ENCODE data around the gene CROCC.

The CROCC gene

GRCh38 chr1:16986962-16987361 lies 65.2 kb downstream of the CROCC start:
- DNase-seq (ENCODE audit: insufficient read length) = no peak
- TF ChIP-seq TAF1 (IDR thresholded peaks at IDR 0.05; ENCODE audit: borderline replicate concordance, low read depth, low read length) = no peak
- no peak for TF ChIP-seq POLR2A (IDR thresholded peaks at IDR 0.05; ENCODE audit: low read depth, low read length)
- TF ChIP-seq POLR2AphosphoS5 (IDR thresholded peaks at IDR 0.05; ENCODE audit: low read depth, low read length) = no peak
- FAIRE-seq = no peak

DNA sequence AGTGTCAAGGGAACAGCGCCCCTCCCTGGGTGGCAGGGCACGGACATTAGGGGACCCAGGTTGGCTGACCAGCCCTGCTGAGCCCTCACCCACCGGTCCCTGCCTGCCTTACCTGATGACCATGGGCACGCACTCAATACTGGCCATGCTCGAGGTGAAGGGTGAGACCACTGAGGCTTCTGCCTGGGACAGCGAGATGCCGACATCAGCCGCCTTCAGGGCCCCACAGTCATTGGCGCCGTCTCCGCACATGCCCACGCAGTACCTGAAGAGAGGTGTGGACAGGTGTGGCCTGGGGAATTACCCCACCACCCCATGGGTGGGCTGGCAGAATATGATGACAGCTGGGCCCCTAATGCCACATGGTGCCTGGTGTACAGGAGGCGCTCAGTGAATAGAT lies 66.5 kb downstream of the CROCC start:
- FAIRE-seq = no peak

DNA sequence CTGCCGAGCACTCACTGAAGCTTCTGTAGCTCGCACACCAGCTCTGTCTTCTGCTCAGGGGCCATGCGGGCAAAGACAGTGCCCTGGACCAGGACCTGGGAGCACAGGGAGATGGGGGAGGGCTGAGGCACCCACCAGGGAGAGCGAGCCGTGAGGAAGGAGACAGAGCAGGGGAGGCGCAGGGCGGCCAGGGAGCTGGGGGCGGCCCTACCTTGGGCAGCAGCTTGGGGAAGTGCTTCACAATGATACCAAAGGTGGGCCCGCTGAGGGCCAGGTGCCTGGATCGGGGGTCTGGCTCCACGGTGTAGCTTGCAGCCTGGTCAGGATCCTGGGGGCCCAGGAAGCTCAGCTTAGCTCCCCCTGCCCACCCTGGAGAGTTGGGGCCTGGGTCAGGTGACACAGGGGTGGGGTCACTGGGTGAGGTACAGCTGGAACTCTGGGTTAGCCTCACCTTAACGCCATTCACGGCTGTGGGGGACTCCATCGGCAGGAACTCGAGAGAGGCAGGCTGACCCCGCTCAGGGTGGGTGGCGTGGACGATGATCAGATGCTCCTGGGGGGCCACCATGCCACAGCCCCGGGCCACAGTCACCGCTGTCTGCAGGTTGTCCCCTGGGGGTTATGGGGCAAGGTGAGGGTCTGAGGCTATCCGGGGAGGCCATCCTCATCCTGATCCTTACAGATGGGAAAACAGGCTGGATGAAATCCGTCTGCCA lies 68.1 kb downstream of the CROCC start:
- FAIRE-seq = no peak
- DNase-seq (ENCODE audit: insufficient read length) = no peak
- TF ChIP-seq POLR2A (IDR thresholded peaks at IDR 0.05; ENCODE audit: low read depth, low read length) = no peak
- TF ChIP-seq POLR2AphosphoS5 (IDR thresholded peaks at IDR 0.05; ENCODE audit: low read depth, low read length) = no peak
- no peak for TF ChIP-seq TAF1 (IDR thresholded peaks at IDR 0.05; ENCODE audit: borderline replicate concordance, low read depth, low read length)

More for the DNA sequence above, 66.5 kb downstream of the CROCC start:
- TF ChIP-seq TAF1 (IDR thresholded peaks at IDR 0.05; ENCODE audit: borderline replicate concordance, low read depth, low read length) = no peak
- no peak for DNase-seq (ENCODE audit: insufficient read length)

DNA sequence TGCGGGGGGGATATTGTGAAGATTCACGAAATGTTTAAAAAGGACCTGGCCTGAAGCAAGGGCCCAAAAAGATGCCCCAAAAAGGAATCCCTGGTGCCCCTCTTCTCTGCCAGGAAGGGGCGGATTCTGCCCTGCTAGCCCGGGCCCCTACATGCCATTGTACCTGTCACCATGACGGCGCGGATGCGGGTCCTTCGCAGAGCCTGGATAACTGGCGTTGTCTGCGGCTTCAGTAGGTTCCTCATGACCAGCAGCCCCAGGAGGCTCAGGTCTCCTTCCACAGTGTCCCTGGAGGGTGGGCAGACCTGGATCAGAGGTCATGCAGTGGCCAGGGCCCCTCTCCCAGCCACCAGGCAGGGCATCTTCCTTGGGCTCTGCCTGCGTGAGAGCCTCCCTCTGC lies 69.8 kb downstream of the CROCC start:
- no peak for FAIRE-seq
- TF ChIP-seq POLR2AphosphoS5 (IDR thresholded peaks at IDR 0.05; ENCODE audit: low read depth, low read length) (no peak), POLR2A (IDR thresholded peaks at IDR 0.05; ENCODE audit: low read depth, low read length) (no peak), TAF1 (IDR thresholded peaks at IDR 0.05; ENCODE audit: borderline replicate concordance, low read depth, low read length) (no peak)

DNA sequence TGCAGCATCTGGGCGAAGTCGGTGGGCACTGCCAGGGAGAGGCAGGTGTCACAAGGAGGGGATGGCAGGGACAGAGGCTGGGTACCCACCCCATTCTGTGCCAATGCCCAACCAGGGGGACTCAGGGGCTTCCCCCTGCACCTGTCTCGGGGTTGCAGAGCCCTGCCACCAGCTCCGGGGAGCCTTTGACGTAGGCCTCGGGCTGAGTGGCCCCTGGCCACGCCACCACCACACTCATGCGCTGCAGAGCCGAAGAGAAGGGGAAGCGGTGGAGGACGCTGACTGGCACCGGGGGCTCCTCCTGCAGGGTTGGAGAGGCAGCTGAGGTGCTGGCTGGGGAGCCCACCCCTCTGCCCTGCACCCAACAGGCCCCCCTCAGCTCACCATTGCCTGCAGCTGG lies 70.4 kb downstream of the CROCC start:
- TF ChIP-seq POLR2A (IDR thresholded peaks at IDR 0.05; ENCODE audit: low read depth, low read length) = no peak
- no peak for TF ChIP-seq TAF1 (IDR thresholded peaks at IDR 0.05; ENCODE audit: borderline replicate concordance, low read depth, low read length)
- TF ChIP-seq POLR2AphosphoS5 (IDR thresholded peaks at IDR 0.05; ENCODE audit: low read depth, low read length) = no peak
- FAIRE-seq = no peak
- DNase-seq (ENCODE audit: insufficient read length) = no peak

More for the DNA sequence above, 69.8 kb downstream of the CROCC start:
- DNase-seq (ENCODE audit: insufficient read length) = no peak

DNA sequence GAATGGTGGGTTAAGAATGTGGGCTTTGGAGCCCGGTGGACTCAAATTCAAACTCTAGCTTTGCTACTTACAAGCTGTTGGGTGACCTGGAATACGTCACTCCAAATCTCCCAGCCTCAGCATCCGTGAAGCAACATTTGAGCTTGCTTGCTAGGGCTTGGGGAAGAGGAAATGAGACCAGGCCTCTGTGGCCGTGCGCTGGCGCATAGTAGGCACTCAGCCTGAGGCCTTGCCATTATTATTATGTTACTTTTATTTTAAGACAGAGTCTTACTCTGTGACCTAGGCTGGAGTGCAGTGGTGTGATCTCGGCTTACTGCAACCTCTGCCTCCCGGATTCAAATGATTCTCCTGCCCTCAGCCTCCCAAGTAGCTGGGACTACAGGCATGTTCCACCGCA lies 70.9 kb downstream of the CROCC start:
- no peak for TF ChIP-seq TAF1 (IDR thresholded peaks at IDR 0.05; ENCODE audit: borderline replicate concordance, low read depth, low read length)
- no peak for TF ChIP-seq POLR2A (IDR thresholded peaks at IDR 0.05; ENCODE audit: low read depth, low read length)
- no peak for TF ChIP-seq POLR2AphosphoS5 (IDR thresholded peaks at IDR 0.05; ENCODE audit: low read depth, low read length)
- DNase-seq (ENCODE audit: insufficient read length) = no peak
- no peak for FAIRE-seq

DNA sequence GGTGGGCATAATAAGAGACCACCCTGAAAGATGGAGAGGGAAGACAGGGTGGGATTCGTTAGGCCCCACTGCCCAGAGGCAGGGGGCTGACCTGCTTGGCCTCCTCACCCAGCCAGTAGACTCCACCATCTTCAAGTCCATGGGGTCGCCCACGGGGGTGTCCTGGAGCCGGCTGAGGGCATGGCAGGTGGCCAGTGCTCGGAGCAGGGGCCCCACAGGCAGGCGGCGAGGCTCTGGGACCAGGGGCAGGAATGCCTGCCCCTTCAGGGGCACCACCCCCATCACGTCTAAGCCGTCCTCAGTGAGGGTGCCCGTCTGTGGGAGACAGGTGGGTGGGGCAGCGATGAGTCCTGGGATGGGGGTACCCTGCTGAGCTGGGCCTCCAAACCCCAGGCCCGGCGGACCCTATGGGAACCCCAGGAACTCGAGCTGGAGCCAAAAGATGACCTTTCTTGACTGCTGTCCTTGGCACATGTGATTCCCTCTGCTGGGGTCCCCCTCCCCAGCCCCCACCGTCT lies 71.8 kb downstream of the CROCC start:
- no peak for DNase-seq (ENCODE audit: insufficient read length)
- no peak for TF ChIP-seq TAF1 (IDR thresholded peaks at IDR 0.05; ENCODE audit: borderline replicate concordance, low read depth, low read length)
- no peak for TF ChIP-seq POLR2AphosphoS5 (IDR thresholded peaks at IDR 0.05; ENCODE audit: low read depth, low read length)
- no peak for TF ChIP-seq POLR2A (IDR thresholded peaks at IDR 0.05; ENCODE audit: low read depth, low read length)
- no peak for FAIRE-seq

GRCh38 chr1:16996845-16997244 lies 75.1 kb downstream of the CROCC start:
- TF ChIP-seq POLR2A (IDR thresholded peaks at IDR 0.05; ENCODE audit: low read depth, low read length) = no peak
- TF ChIP-seq POLR2AphosphoS5 (IDR thresholded peaks at IDR 0.05; ENCODE audit: low read depth, low read length) = no peak
- TF ChIP-seq TAF1 (IDR thresholded peaks at IDR 0.05; ENCODE audit: borderline replicate concordance, low read depth, low read length) = no peak
- FAIRE-seq (no peak), DNase-seq (ENCODE audit: insufficient read length) (no peak)

DNA sequence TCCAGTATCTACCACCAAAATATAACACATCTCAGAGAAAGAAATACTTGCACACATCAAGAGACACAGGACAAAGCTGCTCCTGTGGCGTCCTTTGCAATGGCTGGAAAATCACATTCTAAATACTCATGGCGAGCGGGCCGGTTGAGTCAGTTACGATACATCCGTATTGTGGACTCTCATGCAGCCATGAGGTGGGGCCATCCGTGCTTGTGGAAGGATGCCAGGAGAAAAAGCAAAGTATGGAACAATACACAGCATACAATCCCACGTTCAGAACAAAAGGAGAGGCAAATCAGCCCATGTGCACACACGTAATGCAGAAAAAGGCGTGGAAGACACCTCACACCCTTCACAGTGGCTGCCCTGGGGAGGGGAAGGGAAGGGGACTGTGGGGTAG lies 76.9 kb downstream of the CROCC start:
- FAIRE-seq = no peak
- TF ChIP-seq POLR2AphosphoS5 (IDR thresholded peaks at IDR 0.05; ENCODE audit: low read depth, low read length) (no peak), POLR2A (IDR thresholded peaks at IDR 0.05; ENCODE audit: low read depth, low read length) (no peak), TAF1 (IDR thresholded peaks at IDR 0.05; ENCODE audit: borderline replicate concordance, low read depth, low read length) (no peak)
- no peak for DNase-seq (ENCODE audit: insufficient read length)

GRCh38 chr1:16999863-17000262 lies 78.1 kb downstream of the CROCC start:
- DNase-seq (ENCODE audit: insufficient read length) (no peak), FAIRE-seq (no peak)
- TF ChIP-seq POLR2A (IDR thresholded peaks at IDR 0.05; ENCODE audit: low read depth, low read length) (no peak), TAF1 (IDR thresholded peaks at IDR 0.05; ENCODE audit: borderline replicate concordance, low read depth, low read length) (no peak), POLR2AphosphoS5 (IDR thresholded peaks at IDR 0.05; ENCODE audit: low read depth, low read length) (no peak)

DNA sequence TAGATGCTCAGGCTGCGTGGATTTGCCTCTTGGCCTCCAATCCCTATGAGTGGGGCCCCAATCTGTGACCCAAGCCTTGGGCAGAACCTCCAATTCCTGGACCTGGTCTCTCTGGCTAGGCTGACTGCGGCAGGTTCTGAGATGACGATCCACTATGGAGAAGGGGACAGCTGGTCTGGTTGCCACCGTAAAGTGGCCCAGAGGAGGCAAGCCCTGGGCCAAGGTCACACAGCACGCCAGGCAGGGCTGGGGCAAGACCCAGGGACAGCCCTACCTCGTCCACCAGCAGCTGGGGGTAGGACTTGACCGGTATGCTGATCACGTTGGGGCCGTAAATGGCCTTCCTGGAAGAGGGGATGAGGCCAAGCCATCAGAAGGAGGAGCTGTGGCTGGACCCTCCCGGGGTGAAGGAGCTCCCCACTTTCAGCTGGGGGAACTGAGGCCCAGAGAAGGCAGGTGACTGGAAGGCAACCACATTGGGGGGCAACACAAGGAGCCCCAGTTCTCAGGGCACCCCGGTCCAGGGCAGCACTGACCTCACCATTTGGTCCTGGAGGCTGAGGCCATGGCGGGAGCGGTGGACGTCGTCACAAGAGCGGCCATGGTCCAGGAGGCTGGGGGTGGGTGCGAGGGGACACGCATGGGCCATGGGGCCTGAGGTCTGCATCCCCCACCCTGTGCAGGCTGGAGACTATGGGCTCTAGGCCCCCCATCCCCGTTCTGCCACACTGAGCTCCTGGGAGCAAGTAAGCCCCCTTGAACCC lies 80.2 kb downstream of the CROCC start:
- no peak for TF ChIP-seq TAF1 (IDR thresholded peaks at IDR 0.05; ENCODE audit: borderline replicate concordance, low read depth, low read length)
- no peak for TF ChIP-seq POLR2A (IDR thresholded peaks at IDR 0.05; ENCODE audit: low read depth, low read length)
- TF ChIP-seq POLR2AphosphoS5 (IDR thresholded peaks at IDR 0.05; ENCODE audit: low read depth, low read length) = no peak
- FAIRE-seq (no peak), DNase-seq (ENCODE audit: insufficient read length) (no peak)

DNA sequence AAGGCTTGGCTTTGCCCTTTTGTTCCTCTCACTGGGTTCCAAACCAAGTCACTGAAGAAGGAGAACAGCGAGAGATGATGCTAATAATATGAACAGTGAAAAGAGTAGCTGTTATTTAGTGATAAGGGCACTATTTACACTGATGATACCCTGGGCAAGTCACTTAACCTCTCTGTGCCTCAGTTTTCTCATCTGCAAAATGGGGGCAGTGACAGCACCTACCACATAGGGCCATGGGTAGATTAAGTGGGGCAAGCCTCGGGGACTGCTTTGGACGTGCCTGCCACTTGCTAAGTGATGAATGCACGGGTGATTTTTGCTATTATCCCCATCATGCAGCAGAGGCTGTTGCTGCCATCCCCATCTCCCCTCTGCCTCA lies 80.8 kb downstream of the CROCC start:
- TF ChIP-seq POLR2A (IDR thresholded peaks at IDR 0.05; ENCODE audit: low read depth, low read length) (no peak), TAF1 (IDR thresholded peaks at IDR 0.05; ENCODE audit: borderline replicate concordance, low read depth, low read length) (no peak), POLR2AphosphoS5 (IDR thresholded peaks at IDR 0.05; ENCODE audit: low read depth, low read length) (no peak)
- FAIRE-seq (no peak), DNase-seq (ENCODE audit: insufficient read length) (no peak)
